KOPT-K1 (cell line): ENCODE results near the gene GLB1L3.

Experiments used
- H3K27ac ChIP-seq: fragments of 200-600 bp; sonication (generic); 2 replicates; pipeline ENCODE4 v1.5.1; 2016; ENCODE audit warnings: antibody characterized with exemption, mild to moderate bottlenecking, low read depth, low read length; ENCODE audit not compliant: poor library complexity, severe bottlenecking
- H3K36me3 ChIP-seq: fragments of 200-600 bp; sonication (generic); 2 replicates; pipeline ENCODE4 v1.5.1; 2017; ENCODE audit warnings: antibody characterized with exemption, mild to moderate bottlenecking, low read length, moderate library complexity; ENCODE audit not compliant: insufficient read depth
- H3K9me3 ChIP-seq: fragments of 200-600 bp; sonication (generic); 2 replicates; pipeline ENCODE4 v1.5.1; 2017; ENCODE audit warnings: antibody characterized with exemption, low read length, mild to moderate bottlenecking; ENCODE audit not compliant: insufficient read depth, poor library complexity, severe bottlenecking

Gene GLB1L3

DNA sequence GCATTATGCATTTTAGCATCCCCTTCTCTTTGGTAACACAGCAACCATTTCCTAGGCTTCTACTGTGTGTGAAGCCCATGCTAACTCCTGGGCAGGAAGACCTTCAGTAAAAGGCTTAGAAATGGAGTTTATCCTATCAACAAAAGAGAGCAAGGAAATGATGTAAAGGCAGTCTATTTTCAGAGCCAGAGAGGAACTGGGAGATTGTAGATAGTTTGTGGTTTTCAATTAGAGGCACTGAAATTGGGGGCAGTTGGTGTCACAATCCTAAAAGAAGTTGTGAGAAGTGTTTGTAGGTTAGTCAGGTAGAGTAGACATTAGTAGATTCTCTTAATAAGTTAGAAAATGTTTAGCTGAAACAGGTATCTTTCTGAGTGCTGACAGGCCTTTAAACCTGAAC lies 15.7 kb upstream of the GLB1L3 start:
- Histone ChIP-seq H3K9me3 (no peaks in the 10 kb centered on the region), H3K36me3 (peaks cover 66% of the 10 kb centered on the region), H3K27ac (peak overlapping the region; percentile 39)

DNA sequence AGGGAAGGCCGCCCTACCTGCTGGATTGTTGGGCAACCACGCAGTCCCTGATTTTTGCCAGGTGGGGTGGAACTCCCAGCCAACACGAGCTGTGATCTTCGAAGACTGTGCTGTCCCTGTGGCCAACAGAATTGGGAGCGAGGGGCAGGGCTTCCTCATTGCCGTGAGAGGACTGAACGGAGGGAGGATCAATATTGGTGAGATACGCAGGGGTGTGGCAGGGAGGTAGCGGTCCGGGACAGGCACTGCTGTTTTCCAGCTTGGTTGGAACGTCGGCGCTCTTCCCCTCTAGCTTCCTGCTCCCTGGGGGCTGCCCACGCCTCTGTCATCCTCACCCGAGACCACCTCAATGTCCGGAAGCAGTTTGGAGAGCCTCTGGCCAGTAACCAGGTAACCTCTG lies 15.2 kb upstream of the GLB1L3 start:
- no peak overlapping the region for H3K27ac ChIP-seq
- no peaks in the 10 kb centered on the region for H3K9me3 ChIP-seq
- H3K36me3 ChIP-seq, result peaks cover 66% of the 10 kb centered on the region

DNA sequence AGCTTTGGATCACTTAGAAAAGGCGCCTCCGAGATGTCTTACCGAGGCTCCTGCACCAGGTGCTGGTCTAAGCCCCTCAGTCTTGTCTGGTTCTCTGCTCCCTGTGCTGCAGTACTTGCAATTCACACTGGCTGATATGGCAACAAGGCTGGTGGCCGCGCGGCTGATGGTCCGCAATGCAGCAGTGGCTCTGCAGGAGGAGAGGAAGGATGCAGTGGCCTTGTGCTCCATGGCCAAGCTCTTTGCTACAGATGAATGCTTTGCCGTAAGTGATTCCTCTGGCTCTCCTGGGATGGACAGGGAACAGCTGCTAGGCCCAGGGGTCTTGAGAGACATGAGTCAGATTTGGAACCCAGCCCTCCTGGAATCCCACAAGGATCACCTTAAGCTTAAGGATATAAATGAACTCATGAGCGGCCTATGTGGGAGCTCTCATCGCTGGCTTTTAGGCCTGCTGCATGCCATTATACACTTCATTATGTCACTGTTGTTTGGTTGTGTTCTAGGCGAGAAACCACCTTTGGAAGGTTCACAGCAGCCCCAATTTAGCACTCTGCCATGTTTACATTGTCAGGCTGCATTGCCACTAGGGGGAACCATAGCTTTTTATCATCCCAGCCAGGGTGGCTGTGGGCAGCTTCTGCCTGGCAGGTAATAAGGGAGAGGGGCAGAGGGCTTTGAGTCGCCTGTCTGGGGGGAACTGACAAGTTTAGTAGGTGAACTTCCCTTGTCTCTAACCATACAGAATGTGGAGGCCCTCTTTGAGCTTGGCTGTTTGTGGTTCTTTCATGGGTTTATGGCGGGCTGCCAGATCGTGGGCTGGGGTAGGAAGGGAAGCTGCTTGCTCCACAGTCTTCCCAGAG lies 14.3 kb upstream of the GLB1L3 start:
- Histone ChIP-seq H3K9me3 (no peaks in the 10 kb centered on the region), H3K36me3 (peaks cover 64% of the 10 kb centered on the region), H3K27ac (no peak overlapping the region)

DNA sequence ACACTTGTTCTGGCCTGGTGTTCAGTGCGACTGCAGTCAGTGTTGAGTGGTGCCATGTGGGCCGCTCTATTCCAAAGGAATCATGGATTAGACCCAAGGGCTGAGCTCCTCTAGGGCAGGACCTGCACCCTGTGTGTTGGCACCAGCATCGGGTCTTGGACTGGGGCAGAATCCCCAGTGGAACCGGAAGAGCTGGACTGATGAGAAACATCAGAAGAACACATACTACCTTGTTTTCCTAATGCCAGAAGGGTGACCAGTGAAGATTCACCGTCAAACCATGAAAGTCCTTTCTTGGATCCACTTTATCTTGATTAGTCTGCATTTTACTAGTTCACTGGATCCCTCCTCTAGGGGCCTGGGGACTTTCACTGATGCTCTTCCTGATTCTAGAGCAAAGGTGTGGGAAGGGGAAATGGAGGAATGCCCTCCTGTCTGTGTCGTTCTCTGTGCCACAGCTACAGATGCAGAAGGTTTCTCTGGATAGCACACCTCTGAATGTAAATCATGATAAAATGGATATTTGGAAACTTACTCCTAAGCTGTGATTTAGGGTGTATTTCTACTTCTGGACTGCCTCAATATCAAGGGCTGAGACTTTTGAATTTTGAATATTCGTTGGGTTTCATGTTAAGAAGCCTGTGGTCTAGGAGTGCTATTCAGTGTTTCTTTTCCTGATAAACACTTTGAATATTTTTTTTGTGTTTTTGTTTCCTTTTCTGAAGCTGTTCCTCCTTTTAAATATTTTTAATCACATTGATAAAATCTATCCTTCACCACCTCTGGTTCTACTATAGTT lies 11.0 kb upstream of the GLB1L3 start:
- Histone ChIP-seq H3K36me3 (peaks cover 38% of the 10 kb centered on the region), H3K27ac (no peak overlapping the region), H3K9me3 (no peaks in the 10 kb centered on the region)

DNA sequence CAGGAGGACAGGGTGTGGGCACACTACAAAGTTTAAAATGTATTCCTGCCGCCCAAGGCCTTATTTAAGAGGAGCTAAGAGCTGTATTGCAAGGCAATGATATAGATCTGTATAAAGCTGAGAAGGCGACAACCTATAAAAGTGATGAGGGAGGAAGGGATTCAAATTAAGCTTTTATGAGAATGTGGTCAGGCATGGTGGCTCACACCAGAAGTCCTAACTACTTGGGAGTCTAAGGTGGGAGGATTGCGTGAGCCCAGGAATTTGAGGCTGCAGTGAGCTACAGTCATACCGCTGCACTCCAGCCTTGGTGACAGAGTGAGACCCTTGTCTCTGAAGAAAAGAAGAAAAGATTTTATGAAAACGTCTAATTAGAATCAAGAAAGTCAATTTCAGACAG lies 9.7 kb upstream of the GLB1L3 start:
- H3K27ac ChIP-seq, result no peak overlapping the region
- H3K36me3 ChIP-seq, result peaks cover 31% of the 10 kb centered on the region
- H3K9me3 ChIP-seq, result no peaks in the 10 kb centered on the region

DNA sequence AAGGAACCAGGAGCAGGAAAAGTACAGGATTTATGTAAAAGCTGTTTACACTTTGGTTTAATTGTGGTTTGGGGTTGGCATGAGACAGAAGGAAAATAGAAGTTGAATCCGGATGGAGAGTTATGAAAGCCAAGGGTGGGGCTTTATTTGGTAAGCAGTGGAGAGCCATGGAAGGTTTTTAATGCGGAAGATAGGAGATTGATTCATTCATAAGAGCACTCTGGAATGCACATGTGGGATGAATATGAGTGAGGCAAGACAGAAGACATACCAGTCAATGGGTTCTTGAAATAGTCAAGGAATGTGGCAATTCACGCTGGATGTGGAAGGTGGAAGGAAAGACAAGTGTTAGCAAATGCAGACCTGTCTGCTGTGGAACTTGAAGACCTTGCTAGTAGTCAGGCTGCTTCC lies 9.3 kb upstream of the GLB1L3 start:
- Histone ChIP-seq H3K36me3 (peaks cover 27% of the 10 kb centered on the region), H3K9me3 (no peaks in the 10 kb centered on the region), H3K27ac (no peak overlapping the region)

DNA sequence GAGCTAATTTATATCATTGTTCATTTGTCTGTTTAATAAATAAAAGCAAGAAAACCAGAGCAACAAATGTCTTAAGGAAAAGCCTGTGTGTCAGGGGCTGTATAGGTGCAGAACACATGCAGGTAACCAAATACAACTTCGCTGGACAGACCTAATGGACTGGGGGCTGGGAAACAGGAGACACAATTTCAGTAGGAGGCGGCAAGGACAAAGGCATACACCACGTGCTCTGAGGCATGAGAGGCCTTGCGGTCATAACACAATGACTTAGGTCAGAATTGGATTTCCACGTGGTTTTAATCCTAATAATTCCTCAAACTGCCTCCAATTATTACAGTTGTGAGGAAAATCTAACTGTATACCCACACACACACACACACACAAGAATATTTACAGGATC lies 8.7 kb upstream of the GLB1L3 start:
- Histone ChIP-seq H3K9me3 (no peaks in the 10 kb centered on the region), H3K36me3 (peaks cover 21% of the 10 kb centered on the region), H3K27ac (no peak overlapping the region)

DNA sequence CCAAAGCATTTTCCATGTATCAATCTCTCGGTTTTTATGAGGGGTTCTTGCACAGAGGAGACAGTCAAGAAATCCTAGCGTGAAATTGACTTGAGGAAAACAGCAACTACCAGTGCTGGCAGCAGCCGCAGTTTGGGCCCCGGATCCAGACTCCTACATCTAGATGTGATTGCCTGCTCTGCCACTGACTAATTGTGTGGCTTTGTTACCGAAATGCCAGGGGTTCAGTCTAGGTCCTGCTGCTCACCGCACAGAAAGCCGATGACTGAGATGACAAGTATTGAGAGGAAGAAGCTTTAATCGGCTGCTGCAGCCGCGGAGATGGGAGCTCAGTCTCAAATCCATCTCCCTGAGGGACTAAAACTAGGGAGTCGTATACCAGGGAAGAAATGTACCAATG lies 8.2 kb upstream of the GLB1L3 start:
- Histone ChIP-seq H3K27ac (no peak overlapping the region), H3K36me3 (peaks cover 16% of the 10 kb centered on the region), H3K9me3 (no peaks in the 10 kb centered on the region)

DNA sequence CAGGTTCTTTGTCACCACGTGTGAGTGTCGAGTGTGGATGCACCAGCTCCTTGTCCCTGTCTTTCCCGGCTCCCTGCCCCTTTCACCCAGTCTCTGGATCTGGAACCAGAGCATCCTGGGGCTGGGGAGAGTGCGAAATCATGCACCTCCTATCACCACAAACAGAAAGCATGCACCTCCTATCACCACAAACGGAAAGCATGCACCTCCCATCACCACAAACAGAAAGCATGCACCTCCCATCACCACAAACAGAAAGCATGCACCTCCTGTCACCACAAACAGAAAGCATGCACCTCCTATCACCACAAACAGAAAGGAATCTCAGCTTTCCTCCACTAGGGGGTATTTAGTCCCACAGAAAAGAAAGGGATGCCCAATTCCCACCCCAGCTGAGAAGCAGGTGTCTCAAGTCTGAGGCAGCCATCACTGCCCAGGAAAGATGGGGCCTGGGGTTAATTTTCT lies 5.9 kb upstream of the GLB1L3 start:
- Histone ChIP-seq H3K9me3 (no peaks in the 10 kb centered on the region), H3K36me3 (peaks cover under 1% of the 10 kb centered on the region; the same call in 1 of the 2 replicates), H3K27ac (peak overlapping the region; percentile 71)

DNA sequence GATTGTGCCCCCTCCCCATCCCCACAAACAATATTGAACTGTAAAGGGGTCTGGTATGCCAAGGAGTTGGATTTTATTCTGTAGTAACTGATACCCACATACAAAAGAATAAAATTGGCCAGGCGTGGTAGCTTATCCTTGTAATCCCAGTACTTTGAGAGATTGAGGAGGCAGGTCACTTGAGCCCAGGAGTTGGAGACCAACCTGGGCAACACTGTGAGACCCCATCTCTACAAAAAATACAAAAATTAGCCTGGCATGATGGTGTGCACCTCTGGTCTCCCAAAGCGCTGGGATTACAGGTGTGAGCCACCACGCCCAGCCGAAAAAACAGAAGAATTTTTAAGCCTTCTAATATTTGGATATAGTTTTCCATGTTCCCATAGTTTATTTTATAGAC lies 4.2 kb upstream of the GLB1L3 start:
- no peaks in the 10 kb centered on the region for H3K36me3 ChIP-seq
- H3K27ac ChIP-seq, result no peak overlapping the region
- H3K9me3 ChIP-seq, result no peaks in the 10 kb centered on the region

DNA sequence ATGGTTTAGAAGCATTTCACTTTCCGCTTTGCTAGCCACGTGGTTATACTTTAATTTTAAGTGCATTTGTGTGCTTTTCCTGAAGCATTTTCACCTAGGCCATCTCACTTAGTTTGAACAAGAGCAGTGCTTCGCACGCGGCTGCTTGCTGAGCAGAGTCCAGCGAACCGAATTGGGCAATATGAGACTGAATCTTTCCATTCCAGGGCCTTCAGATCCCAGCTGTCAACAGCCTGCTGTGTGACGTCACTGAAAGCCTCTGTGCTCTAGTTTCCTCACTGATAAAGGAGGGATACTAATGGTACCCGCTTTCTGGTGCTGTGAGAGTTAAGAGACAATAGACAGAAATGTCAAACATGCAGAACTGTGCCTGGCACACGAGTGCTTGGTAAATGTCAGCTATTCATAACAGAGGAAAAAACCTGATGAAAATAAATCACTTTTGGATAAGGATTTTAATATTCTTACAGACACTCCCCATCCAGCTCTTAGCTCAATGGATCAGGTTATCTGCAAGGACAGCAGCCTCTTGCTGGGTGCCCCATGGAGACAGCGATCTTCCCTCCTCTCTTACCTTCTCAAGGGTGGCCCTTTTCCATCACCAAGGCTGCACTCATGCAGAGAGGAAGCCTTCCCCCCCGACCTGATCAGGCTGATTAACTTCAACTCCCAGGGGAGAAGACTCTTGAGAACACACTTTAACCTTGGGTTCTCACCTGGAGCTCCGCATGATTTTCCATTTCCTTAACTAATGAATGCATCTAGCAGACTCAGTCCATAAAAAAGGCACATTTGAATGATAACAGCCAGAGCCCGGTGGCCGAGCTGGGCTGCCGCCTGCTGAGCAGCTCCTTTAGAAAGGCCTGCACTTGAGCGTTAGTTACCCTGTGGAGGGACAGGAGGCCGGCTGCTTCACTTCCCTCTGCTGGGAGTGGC lies 3.5 kb upstream of the GLB1L3 start:
- Histone ChIP-seq H3K27ac (no peak overlapping the region), H3K9me3 (no peaks in the 10 kb centered on the region), H3K36me3 (no peaks in the 10 kb centered on the region)

DNA sequence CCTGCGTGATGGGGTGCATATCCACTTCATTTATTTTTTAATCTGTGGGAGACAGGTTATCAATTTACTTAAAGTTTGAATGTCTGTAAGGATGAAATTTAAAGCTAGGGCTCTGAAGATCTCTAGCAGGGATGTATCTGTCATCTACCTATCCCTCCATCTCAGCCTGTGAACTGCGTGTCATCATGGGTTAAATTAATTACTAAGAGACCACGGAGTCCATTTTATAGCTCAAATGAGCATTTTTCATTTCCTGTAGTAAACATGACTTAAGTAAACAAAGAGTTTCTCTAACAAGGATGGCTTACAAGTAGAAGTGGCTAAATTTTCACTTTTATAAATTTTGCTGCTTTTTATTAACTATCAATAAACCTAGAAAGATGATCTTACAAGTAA lies 2.9 kb upstream of the GLB1L3 start:
- Histone ChIP-seq H3K36me3 (no peaks in the 10 kb centered on the region), H3K9me3 (no peaks in the 10 kb centered on the region), H3K27ac (no peak overlapping the region)

DNA sequence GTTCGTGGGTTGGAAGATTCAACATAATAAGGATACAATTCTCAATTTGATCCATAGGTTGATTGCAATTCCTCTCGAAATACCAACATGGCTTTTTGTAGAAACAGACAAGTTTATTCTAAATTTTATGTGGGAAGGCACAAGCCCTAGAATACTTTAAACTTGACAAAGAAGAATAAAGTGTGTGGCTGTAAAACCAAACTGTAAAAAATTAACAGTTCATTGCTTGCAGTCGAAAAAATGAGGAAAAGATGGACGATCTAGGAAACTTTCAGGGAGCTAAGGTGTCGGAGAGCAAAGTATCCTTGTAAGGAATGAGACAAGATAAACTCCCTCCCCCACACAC lies 1.0 kb upstream of the GLB1L3 start:
- Histone ChIP-seq H3K9me3 (no peaks in the 10 kb centered on the region), H3K36me3 (no peaks in the 10 kb centered on the region), H3K27ac (peak overlapping the region; percentile 61)

DNA sequence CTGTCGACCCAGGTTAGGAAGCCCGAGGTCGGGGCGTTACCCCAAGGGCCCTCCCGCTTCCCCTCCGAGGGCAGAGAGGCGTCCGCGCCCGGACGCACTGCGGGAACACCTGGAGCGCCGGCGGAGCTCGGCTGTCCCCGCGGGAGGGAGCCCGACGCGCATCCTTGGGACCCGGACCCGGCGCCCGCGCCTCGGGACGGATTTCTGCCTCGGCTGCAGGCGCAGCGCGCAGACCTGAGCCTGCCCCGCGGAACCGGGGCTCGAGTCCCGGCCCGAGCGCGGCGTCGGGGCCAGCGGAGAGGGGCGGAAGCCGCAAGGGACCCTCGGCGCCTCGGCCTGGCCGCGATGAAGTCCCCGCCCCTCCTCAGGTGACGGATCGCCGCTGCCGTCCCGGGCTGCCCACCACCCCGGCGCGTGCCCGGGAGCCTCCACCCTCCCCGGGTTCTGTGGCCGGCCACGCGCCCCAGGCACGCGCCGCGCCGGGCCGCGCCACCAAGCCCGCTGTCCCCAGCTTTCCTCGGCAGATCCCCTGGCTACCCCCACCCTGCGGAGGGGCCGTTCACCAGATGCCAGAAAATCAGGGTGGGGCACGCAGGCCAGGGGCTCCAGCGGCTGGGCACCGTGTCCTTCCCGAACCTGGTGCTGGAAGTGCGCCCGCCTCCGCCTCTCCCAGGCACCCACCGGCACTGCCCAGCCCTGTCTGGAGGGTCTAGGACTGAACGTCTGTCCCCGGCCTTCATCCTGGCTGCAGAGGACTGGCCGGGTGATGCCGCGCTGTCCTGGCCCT lies 410 bp downstream of the GLB1L3 start:
- Histone ChIP-seq H3K27ac (peak overlapping the region; percentile 61), H3K36me3 (no peaks in the 10 kb centered on the region), H3K9me3 (no peaks in the 10 kb centered on the region)
